ENCODE results near the gene PCOLCE2. TPM values are rescaled to one million over a fixed set of nuclear protein-coding genes. Genes with fewer than 3 reads are reported as not detected.

PCOLCE2 gene, protein sequence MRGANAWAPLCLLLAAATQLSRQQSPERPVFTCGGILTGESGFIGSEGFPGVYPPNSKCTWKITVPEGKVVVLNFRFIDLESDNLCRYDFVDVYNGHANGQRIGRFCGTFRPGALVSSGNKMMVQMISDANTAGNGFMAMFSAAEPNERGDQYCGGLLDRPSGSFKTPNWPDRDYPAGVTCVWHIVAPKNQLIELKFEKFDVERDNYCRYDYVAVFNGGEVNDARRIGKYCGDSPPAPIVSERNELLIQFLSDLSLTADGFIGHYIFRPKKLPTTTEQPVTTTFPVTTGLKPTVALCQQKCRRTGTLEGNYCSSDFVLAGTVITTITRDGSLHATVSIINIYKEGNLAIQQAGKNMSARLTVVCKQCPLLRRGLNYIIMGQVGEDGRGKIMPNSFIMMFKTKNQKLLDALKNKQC
- 14.8 TPM for total RNA-seq

DNA sequence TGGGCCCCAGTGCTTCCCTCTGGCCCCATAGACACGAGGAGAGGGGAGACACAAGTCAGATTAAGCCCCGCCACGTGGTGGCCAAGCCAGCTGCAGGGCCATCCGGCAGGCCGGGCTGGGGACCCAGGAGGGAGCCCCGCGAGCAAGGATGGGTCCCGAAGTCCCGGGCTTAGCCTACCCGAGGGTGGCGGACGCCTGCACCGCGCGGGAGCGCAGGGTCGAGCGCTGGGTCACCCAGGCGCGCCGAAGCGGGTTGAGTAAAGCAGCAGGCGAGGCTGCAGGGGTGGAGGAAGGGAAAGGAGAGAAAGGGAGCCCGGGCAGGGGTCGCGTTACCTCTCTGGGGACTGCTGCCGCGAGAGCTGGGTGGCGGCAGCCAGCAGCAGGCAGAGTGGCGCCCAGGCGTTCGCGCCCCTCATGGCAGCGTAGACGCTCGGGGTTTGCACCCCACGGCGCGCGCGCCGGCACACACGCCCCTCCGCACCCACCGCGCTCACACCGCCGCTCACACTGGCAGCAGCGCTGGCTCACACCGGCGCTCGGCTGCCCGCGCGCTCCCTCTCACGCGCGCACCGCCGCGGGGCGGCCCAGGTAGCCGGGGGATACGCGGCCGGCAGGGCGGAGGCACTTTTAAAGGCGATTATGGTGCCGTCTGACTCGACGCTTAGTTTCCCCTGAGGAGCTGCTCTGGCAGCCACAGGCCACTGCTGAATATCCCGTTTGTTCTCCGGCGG lies at the start of gene PCOLCE2:
PCOLCE2 (minus strand) TSS at position 603 of the 731 bp plus-strand sequence; CDS start at position 416, 187 bp downstream.

Other genes with a start within 250 kb of the PCOLCE2 start
- 55.5 TPM for gene TRPC1, start 165.0 kb downstream of the PCOLCE2 start, total RNA-seq
- gene PAQR9, start 74.6 kb upstream of the PCOLCE2 start, total RNA-seq, result 3.6 TPM
- gene U2SURP, start 112.5 kb upstream of the PCOLCE2 start, total RNA-seq, result 201 TPM
- 43.7 TPM for gene CHST2, start 230.7 kb upstream of the PCOLCE2 start, total RNA-seq

All from camera-type eye (tissue), 1 donor.